Liver (tissue), 9 donors: ENCODE measurements around the gene OR52K1. TPM values are rescaled to one million over a fixed set of nuclear protein-coding genes. Genes with fewer than 3 reads are reported as not detected.
"Not testable (repeated sequence)": the region's sequence is repeated elsewhere in the genome, so short reads cannot be mapped to it uniquely, and the experiment has no call there.

Source experiments
- DNase-seq: peaks from one replicate; pipeline ENCODE4 v3.0.0-alpha.2; 2017; ENCODE audit warnings: low spot score
- H3K27ac ChIP-seq, 2 donors: one replicate each; pipeline ENCODE4 v1.7.0; 2013; ENCODE audit warnings: inconsistent platforms in 2 of 2, low read length in 2 of 2, control low read depth in 1 of 2, low read depth in 1 of 2, mild to moderate bottlenecking in 1 of 2
- H3K27me3 ChIP-seq, 4 donors: one replicate each; pipeline versions ENCODE4 v1.6.1 to v1.7.0; 2013; ENCODE audit warnings: low read length in 3 of 4, inconsistent platforms in 1 of 4, mild to moderate bottlenecking in 1 of 4, moderate library complexity in 1 of 4; ENCODE audit not compliant: control insufficient read depth in 4 of 4, insufficient read depth in 4 of 4
- H3K36me3 ChIP-seq, 4 donors: one replicate each; pipeline versions ENCODE4 v1.6.1 to v1.7.0; 2013; ENCODE audit warnings: low read length in 3 of 4, mild to moderate bottlenecking in 3 of 4, low read depth in 1 of 4, moderate library complexity in 1 of 4; ENCODE audit not compliant: control insufficient read depth in 4 of 4, insufficient read depth in 3 of 4
- H3K4me1 ChIP-seq, 4 donors: one replicate each; pipeline versions ENCODE4 v1.6.1 to v1.7.0; 2013; ENCODE audit warnings: low read length in 3 of 4, mild to moderate bottlenecking in 3 of 4, moderate library complexity in 1 of 4; ENCODE audit not compliant: control insufficient read depth in 4 of 4, insufficient read depth in 4 of 4
- H3K4me3 ChIP-seq, 3 donors: one replicate each; pipeline versions ENCODE4 v1.6.1 to v1.7.0; 2013; ENCODE audit warnings: low read length in 3 of 3, control low read depth in 1 of 3, low read depth in 1 of 3, mild to moderate bottlenecking in 1 of 3
- H3K9ac ChIP-seq, 2 donors: one replicate each; pipeline ENCODE4 v1.7.0; 2013; ENCODE audit warnings: low read length in 2 of 2, mild to moderate bottlenecking in 2 of 2, moderate library complexity in 2 of 2, control low read depth in 1 of 2, low read depth in 1 of 2
- H3K9me3 ChIP-seq, 4 donors: one replicate each; pipeline versions ENCODE4 v1.6.1 to v1.7.0; 2013; ENCODE audit warnings: low read length in 3 of 4; ENCODE audit not compliant: control insufficient read depth in 4 of 4
- FOXA1 ChIP-seq: IDR thresholded peaks from 2 replicates; pipeline ENCODE4 v1.6.1; 2016; ENCODE audit warnings: antibody characterized with exemption
- GABPA ChIP-seq, 2 donors: IDR thresholded peaks in 1 of 2; conservative IDR thresholded peaks in 1 of 2; 2 replicates each; pipeline ENCODE4 v1.6.1; 2016; ENCODE audit warnings: antibody characterized with exemption in 2 of 2, mild to moderate bottlenecking in 1 of 2, moderate library complexity in 1 of 2
- HNF4A ChIP-seq, 2 donors: conservative IDR thresholded peaks; 2 replicates each; pipeline ENCODE4 v1.6.1; 2016; ENCODE audit warnings: antibody characterized with exemption in 2 of 2, mild to moderate bottlenecking in 2 of 2
- HNF4G ChIP-seq: IDR thresholded peaks from 2 replicates; pipeline ENCODE4 v1.6.1; 2016; ENCODE audit warnings: antibody characterized with exemption
- JUND ChIP-seq, 2 donors: IDR thresholded peaks; 2 replicates each; pipeline ENCODE4 v1.6.1; 2016; ENCODE audit warnings: antibody characterized with exemption in 2 of 2
- RAD21 ChIP-seq, 2 donors: IDR thresholded peaks; 2 replicates each; pipeline ENCODE4 v1.6.1; 2016; ENCODE audit warnings: antibody characterized with exemption in 2 of 2, mild to moderate bottlenecking in 2 of 2
- RXRA ChIP-seq, 2 donors: IDR thresholded peaks; 2 replicates each; pipeline ENCODE4 v1.6.1; 2017 to 2018; ENCODE audit warnings: antibody characterized with exemption in 2 of 2, mild to moderate bottlenecking in 1 of 2
- SP1 ChIP-seq: IDR thresholded peaks from 2 replicates; pipeline ENCODE4 v1.6.1; 2018; ENCODE audit warnings: antibody characterized with exemption, mild to moderate bottlenecking
- TAF1 ChIP-seq: conservative IDR thresholded peaks from 2 replicates; pipeline ENCODE4 v1.6.1; 2016; ENCODE audit warnings: antibody characterized with exemption, mild to moderate bottlenecking
- YY1 ChIP-seq: IDR thresholded peaks from 2 replicates; pipeline ENCODE4 v1.6.1; 2016; ENCODE audit warnings: antibody characterized with exemption, mild to moderate bottlenecking
- WGBS: extraction: QIAGEN DNeasy Blood & Tissue Kit; methylation state at CpG from one replicate; pipeline ENCODE4 v1.1.7; 2013; 5-methylcytosine and 5-hydroxymethylcytosine counted together
- polyA plus RNA-seq, 2 donors: library from polyadenylated mRNA; stranded (reverse) in 1 of 2; unstranded in 1 of 2; fragments of 200-250 nt in 1 of 2; fragments of >200 nt in 1 of 2; fragmentation: Nextera tagmentation in 1 of 2; extraction: Ambion mirVana in 1 of 2; gene quantifications; one replicate each; pipeline versions ENCODE4 v1.2.1 to v1.2.3, GENCODE V29; 2013 to 2015
- total RNA-seq, 2 donors: library from RNA; depleted of rRNA; stranded (reverse); fragments of >200 nt; gene quantifications; one replicate each; pipeline ENCODE4 v1.2.3, GENCODE V29; 2014
- TF ChIP-seq, protein P1 (sequence below): IDR thresholded peaks from 2 replicates; pipeline ENCODE4 v1.6.1; 2016; ENCODE audit warnings: antibody characterized with exemption
- TF ChIP-seq, protein P2 (sequence below): IDR thresholded peaks from 2 replicates; pipeline ENCODE4 v1.6.1; 2016; ENCODE audit warnings: antibody characterized with exemption, mild to moderate bottlenecking
- TF ChIP-seq, protein P3 (sequence below): fragments of 150-350 bp; IDR thresholded peaks from 2 replicates; pipeline ENCODE4 v1.5.1; 2017; ENCODE audit warnings: improper control_type of control experiment, low read depth, low read length; ENCODE audit not compliant: missing input control
- TF ChIP-seq, protein P4 (sequence below): IDR thresholded peaks from 2 replicates; pipeline ENCODE4 v1.6.1; 2016; ENCODE audit warnings: antibody characterized with exemption
- donor health status: healthy.
- donor health status: healthy.
- donor health status: healthy.
- donor health status: healthy.
- donor health status: healthy.

The OR52K1 gene
- total and polyA plus RNA-seq, 4 donors = under 0.01 TPM; not detected in 3

GRCh38 chr11:4527926-4528325 lies 45.5 kb downstream of the OR52K1 start:
- no peak overlapping the region for H3K27ac ChIP-seq
- H3K4me1 ChIP-seq = no peaks in the 10 kb centered on the region
- H3K9ac ChIP-seq = no peak overlapping the region
- H3K27me3 ChIP-seq = no peaks in the 10 kb centered on the region
- no peaks in the 10 kb centered on the region for H3K36me3 ChIP-seq
- WGBS = 81% methylated on average over 2 of the region's 2 CpGs
- no peak for DNase-seq
- peaks cover 0 to 3% (median 0%) of the 10 kb centered on the region in 4 donors for H3K9me3 ChIP-seq
- H3K4me3 ChIP-seq = no peak overlapping the region
- TF ChIP-seq, protein P1, sequence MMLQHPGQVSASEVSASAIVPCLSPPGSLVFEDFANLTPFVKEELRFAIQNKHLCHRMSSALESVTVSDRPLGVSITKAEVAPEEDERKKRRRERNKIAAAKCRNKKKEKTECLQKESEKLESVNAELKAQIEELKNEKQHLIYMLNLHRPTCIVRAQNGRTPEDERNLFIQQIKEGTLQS = no peak
- TF ChIP-seq, protein P2, sequence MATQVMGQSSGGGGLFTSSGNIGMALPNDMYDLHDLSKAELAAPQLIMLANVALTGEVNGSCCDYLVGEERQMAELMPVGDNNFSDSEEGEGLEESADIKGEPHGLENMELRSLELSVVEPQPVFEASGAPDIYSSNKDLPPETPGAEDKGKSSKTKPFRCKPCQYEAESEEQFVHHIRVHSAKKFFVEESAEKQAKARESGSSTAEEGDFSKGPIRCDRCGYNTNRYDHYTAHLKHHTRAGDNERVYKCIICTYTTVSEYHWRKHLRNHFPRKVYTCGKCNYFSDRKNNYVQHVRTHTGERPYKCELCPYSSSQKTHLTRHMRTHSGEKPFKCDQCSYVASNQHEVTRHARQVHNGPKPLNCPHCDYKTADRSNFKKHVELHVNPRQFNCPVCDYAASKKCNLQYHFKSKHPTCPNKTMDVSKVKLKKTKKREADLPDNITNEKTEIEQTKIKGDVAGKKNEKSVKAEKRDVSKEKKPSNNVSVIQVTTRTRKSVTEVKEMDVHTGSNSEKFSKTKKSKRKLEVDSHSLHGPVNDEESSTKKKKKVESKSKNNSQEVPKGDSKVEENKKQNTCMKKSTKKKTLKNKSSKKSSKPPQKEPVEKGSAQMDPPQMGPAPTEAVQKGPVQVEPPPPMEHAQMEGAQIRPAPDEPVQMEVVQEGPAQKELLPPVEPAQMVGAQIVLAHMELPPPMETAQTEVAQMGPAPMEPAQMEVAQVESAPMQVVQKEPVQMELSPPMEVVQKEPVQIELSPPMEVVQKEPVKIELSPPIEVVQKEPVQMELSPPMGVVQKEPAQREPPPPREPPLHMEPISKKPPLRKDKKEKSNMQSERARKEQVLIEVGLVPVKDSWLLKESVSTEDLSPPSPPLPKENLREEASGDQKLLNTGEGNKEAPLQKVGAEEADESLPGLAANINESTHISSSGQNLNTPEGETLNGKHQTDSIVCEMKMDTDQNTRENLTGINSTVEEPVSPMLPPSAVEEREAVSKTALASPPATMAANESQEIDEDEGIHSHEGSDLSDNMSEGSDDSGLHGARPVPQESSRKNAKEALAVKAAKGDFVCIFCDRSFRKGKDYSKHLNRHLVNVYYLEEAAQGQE = no peak
- no peak for TF ChIP-seq YY1
- no peak for TF ChIP-seq RXRA (IDR thresholded peaks at IDR 0.05)
- TF ChIP-seq FOXA1 = no peak
- no peak for TF ChIP-seq JUND (IDR thresholded peaks at IDR 0.05)
- TF ChIP-seq TAF1 = no peak
- TF ChIP-seq SP1 = no peak
- TF ChIP-seq, protein P3, sequence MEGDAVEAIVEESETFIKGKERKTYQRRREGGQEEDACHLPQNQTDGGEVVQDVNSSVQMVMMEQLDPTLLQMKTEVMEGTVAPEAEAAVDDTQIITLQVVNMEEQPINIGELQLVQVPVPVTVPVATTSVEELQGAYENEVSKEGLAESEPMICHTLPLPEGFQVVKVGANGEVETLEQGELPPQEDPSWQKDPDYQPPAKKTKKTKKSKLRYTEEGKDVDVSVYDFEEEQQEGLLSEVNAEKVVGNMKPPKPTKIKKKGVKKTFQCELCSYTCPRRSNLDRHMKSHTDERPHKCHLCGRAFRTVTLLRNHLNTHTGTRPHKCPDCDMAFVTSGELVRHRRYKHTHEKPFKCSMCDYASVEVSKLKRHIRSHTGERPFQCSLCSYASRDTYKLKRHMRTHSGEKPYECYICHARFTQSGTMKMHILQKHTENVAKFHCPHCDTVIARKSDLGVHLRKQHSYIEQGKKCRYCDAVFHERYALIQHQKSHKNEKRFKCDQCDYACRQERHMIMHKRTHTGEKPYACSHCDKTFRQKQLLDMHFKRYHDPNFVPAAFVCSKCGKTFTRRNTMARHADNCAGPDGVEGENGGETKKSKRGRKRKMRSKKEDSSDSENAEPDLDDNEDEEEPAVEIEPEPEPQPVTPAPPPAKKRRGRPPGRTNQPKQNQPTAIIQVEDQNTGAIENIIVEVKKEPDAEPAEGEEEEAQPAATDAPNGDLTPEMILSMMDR = no peak
- no peak for TF ChIP-seq GABPA (IDR thresholded peaks at IDR 0.05 in 1 of 2, conservative IDR thresholded peaks at IDR 0.05 in 1 of 2)
- TF ChIP-seq HNF4G = no peak
- TF ChIP-seq, protein P4, sequence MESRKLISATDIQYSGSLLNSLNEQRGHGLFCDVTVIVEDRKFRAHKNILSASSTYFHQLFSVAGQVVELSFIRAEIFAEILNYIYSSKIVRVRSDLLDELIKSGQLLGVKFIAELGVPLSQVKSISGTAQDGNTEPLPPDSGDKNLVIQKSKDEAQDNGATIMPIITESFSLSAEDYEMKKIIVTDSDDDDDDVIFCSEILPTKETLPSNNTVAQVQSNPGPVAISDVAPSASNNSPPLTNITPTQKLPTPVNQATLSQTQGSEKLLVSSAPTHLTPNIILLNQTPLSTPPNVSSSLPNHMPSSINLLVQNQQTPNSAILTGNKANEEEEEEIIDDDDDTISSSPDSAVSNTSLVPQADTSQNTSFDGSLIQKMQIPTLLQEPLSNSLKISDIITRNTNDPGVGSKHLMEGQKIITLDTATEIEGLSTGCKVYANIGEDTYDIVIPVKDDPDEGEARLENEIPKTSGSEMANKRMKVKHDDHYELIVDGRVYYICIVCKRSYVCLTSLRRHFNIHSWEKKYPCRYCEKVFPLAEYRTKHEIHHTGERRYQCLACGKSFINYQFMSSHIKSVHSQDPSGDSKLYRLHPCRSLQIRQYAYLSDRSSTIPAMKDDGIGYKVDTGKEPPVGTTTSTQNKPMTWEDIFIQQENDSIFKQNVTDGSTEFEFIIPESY = no peak
- no peak for TF ChIP-seq RAD21 (IDR thresholded peaks at IDR 0.05)
- no peak for TF ChIP-seq HNF4A (conservative IDR thresholded peaks at IDR 0.05)

GRCh38 chr11:4531686-4532085 lies 49.2 kb downstream of the OR52K1 start:
- not testable (repeated sequence) for H3K36me3 ChIP-seq, H3K27me3 ChIP-seq, H3K27ac ChIP-seq, DNase-seq, H3K4me1 ChIP-seq, H3K4me3 ChIP-seq, H3K9me3 ChIP-seq, H3K9ac ChIP-seq
- WGBS = 64% methylated on average over 11 of the region's 11 CpGs
